Measurements from ENCODE around the gene ZNF256.

The ZNF256 gene

GRCh38 chr19:57947419-57948134 is at the start of gene ZNF256:
TSS of gene ZNF256 (minus strand) at chr19:57947706. CDS start at chr19:57947474, 232 bp downstream.
- DNase-seq (ENCODE audit: low spot score): peak; percentile 92

GRCh38 chr19:57992841-57993240 is 45.3 kb upstream of the ZNF256 start:
- DNase-seq (ENCODE audit: low spot score): no peak

- DNase-seq (ENCODE audit: low spot score): no peak
Measured at GRCh38 chr19:57978586-57979289, 31.2 kb upstream of the ZNF256 start.

- DNase-seq (ENCODE audit: low spot score): no peak
Measured at GRCh38 chr19:57974434-57974833, 26.9 kb upstream of the ZNF256 start, which contains the start of gene C19orf18. TSS of gene C19orf18 (minus strand) at chr19:57974534. CDS start at chr19:57974432, 102 bp downstream.

GRCh38 chr19:57964761-57965160 is 17.3 kb upstream of the ZNF256 start:
- DNase-seq (ENCODE audit: low spot score): no peak

- no peak for DNase-seq (ENCODE audit: low spot score)
Measured at GRCh38 chr19:57961785-57962184, 14.3 kb upstream of the ZNF256 start.

- DNase-seq (ENCODE audit: low spot score): no peak
Measured at GRCh38 chr19:57954996-57955395, 7.5 kb upstream of the ZNF256 start.

GRCh38 chr19:57949702-57950101 is 2.2 kb upstream of the ZNF256 start:
- no peak for DNase-seq (ENCODE audit: low spot score)

- DNase-seq (ENCODE audit: low spot score): no peak
Measured at GRCh38 chr19:57949296-57949695, 1.8 kb upstream of the ZNF256 start.

GRCh38 chr19:57947088-57947418 is 453 bp downstream of the ZNF256 start:
- DNase-seq (ENCODE audit: low spot score): no peak

GRCh38 chr19:57946316-57946715 is 1.2 kb downstream of the ZNF256 start:
- no peak for DNase-seq (ENCODE audit: low spot score)

- no peak for DNase-seq (ENCODE audit: low spot score)
Measured at GRCh38 chr19:57941593-57941992, 5.9 kb downstream of the ZNF256 start.

GRCh38 chr19:57935731-57936130 is 11.8 kb downstream of the ZNF256 start:
- DNase-seq (ENCODE audit: low spot score): no peak

GRCh38 chr19:57934820-57935665 is 12.5 kb downstream of the ZNF256 start, which contains the start of gene ZNF418:
TSS of gene ZNF418 (minus strand) at chr19:57935402. CDS start at chr19:57933822, 1,580 bp downstream.
- DNase-seq (ENCODE audit: low spot score): peak; percentile 67

GRCh38 chr19:57927587-57927986 is 19.9 kb downstream of the ZNF256 start:
- DNase-seq (ENCODE audit: low spot score): no peak

GRCh38 chr19:57916168-57916995 is 31.1 kb downstream of the ZNF256 start, which contains the start of gene ZNF417:
TSS of gene ZNF417 (minus strand) at chr19:57916592. CDS start at chr19:57916411, 181 bp downstream.
- peak; percentile 93 for DNase-seq (ENCODE audit: low spot score)

GRCh38 chr19:57914531-57914930 is 33.0 kb downstream of the ZNF256 start:
- no peak for DNase-seq (ENCODE audit: low spot score)

GRCh38 chr19:57907394-57907793 is 40.1 kb downstream of the ZNF256 start:
- no peak for DNase-seq (ENCODE audit: low spot score)

GRCh38 chr19:57905258-57905657 is 42.2 kb downstream of the ZNF256 start:
- DNase-seq (ENCODE audit: low spot score): no peak

GRCh38 chr19:57903618-57904184 is 43.8 kb downstream of the ZNF256 start:
- no peak for DNase-seq (ENCODE audit: low spot score)

- no peak for DNase-seq (ENCODE audit: low spot score)
Measured at GRCh38 chr19:57900311-57900710, 47.2 kb downstream of the ZNF256 start.
